Hair follicular keratinocyte (primary cell): Measurements from ENCODE around the gene ATP6V0E1. TPM values are rescaled to one million over a fixed set of nuclear protein-coding genes. Genes with fewer than 3 reads are reported as not detected.

Experiments
- total RNA-seq: library from RNA; depleted of rRNA; stranded (reverse); fragments of >200 nt; gene quantifications from 2 replicates; pipeline ENCODE4 v1.2.3, GENCODE V29; 2015

The ATP6V0E1 gene
- 70.3 and 88.3 TPM in 2 replicates for total RNA-seq

DNA sequence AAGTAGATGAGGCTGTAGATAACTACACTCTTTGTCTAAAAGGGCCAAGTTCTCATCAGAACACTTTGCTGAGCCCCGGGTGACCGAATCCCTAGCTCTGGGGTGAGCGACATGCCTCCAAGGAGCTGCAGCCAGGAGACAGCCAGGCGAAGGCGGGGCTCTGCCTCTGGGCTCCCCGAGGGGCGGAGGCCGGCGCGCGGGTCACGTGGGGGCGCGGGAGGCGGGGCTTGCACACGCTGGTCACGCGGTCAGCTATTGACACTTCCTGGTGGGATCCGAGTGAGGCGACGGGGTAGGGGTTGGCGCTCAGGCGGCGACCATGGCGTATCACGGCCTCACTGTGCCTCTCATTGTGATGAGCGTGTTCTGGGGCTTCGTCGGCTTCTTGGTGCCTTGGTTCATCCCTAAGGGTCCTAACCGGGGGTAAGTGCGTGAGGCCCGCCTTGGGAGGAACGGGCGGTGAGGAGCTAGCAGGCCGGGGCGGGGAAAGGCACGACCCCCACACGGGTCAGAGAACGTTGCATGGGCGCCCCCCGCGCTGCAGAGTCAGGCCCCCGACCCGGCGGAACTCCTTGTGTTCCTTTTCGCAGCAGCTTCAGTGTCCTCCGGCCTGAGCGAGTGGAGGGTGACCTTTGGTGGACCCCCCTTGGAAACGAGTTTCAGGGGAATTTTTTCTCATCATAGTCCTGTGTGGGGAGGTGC, at the start of gene ATP6V0E1:
TSS of gene ATP6V0E1 (plus strand) at position 230 of the 702 bp plus-strand sequence. CDS start at position 320, 90 bp downstream.

DNA sequence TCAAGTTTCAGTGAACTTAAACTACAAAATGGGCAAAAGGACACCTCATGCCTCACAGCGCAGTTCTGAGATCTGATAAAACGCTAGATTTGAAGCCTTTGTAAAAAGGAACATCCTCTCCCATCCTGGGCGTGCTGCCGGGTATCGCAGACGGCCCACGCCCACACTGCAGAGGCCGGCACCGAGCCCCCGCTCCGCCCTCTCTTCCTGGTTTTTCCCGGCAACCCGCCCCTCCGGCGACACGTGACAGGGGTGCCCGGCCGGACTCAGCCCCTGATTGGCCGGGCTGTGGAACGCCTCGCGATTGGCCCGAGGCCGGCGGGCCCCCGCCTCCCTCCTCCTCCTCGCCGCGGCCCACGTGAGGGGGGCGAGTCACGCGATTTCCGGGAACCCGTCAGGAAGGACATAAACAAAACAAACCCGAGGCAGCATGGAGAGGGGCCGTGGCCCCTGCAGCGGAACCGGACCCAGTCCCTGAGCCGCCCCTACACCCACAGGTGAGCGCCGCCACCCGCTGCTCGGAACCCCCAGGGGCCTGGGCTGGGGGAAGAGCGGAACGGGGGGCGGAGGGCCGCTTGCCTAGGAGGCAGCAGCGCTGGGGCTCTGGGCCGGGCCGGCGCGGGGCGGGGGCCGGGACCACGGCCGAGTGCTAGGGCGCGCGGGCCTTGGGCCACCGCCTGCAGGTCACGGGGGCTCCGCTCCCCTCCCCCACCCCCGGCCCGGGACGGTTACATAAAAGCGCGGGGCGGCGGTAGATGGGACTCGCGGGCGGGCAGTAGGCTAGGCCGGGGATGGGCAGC, 72.6 kb downstream of the ATP6V0E1 start, which contains the start of gene CREBRF:
TSS of gene CREBRF (plus strand) at position 370 of the 800 bp plus-strand sequence. CDS start 24,424 bp downstream, outside the sequence.

Other genes starting within 250 kb of the ATP6V0E1 start
- 28.9 and 82.0 TPM in 2 replicates for gene DUSP1, start 212.6 kb upstream of the ATP6V0E1 start, total RNA-seq
- 74.6 and 87.1 TPM in 2 replicates for gene ERGIC1, start 149.5 kb upstream of the ATP6V0E1 start, total RNA-seq
- gene RPL26L1, start 24.3 kb upstream of the ATP6V0E1 start, total RNA-seq, result 61.7 and 80.4 TPM in 2 replicates
- gene CREBRF, start 72.6 kb downstream of the ATP6V0E1 start, total RNA-seq, result 0.65 and 3.5 TPM in 2 replicates
- 19.9 and 23.4 TPM in 2 replicates for gene BNIP1, start 160.8 kb downstream of the ATP6V0E1 start, total RNA-seq